ENCODE measurements around the gene EXOC3L4.

The EXOC3L4 gene

DNA sequence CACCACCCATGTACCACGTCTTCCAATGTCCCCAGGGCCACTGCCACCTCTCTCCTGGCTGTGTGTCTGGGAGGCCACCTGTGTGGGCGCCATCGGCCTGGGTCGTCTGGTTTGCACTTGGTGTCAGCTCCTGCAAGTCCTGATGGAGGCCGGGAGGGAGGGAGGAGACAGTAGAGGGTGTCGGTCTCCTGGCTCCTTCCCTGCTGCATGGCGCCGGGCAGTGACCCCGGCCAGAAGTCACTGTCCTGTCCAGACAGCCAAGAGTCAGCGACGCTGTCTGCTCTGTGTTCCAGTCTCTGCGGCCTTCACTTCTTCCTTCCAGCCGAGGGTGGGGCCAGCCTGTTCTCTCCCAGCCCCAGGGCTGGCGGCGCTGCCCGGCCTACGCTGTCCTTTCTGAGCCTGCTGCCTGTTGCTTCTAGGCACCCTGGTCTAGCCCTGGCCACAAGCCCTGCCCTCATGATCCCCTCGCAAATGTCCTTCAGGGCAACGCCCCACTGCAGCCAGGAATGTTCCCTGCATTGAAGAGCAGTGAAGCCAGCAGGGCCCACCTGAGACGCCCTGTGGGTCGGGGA, 23.5 kb upstream of the EXOC3L4 start:
- TF ChIP-seq, protein P1, sequence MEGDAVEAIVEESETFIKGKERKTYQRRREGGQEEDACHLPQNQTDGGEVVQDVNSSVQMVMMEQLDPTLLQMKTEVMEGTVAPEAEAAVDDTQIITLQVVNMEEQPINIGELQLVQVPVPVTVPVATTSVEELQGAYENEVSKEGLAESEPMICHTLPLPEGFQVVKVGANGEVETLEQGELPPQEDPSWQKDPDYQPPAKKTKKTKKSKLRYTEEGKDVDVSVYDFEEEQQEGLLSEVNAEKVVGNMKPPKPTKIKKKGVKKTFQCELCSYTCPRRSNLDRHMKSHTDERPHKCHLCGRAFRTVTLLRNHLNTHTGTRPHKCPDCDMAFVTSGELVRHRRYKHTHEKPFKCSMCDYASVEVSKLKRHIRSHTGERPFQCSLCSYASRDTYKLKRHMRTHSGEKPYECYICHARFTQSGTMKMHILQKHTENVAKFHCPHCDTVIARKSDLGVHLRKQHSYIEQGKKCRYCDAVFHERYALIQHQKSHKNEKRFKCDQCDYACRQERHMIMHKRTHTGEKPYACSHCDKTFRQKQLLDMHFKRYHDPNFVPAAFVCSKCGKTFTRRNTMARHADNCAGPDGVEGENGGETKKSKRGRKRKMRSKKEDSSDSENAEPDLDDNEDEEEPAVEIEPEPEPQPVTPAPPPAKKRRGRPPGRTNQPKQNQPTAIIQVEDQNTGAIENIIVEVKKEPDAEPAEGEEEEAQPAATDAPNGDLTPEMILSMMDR (IDR thresholded peaks at IDR 0.05; ENCODE audit: low read depth, low read length, missing control alignments), result no peak

DNA sequence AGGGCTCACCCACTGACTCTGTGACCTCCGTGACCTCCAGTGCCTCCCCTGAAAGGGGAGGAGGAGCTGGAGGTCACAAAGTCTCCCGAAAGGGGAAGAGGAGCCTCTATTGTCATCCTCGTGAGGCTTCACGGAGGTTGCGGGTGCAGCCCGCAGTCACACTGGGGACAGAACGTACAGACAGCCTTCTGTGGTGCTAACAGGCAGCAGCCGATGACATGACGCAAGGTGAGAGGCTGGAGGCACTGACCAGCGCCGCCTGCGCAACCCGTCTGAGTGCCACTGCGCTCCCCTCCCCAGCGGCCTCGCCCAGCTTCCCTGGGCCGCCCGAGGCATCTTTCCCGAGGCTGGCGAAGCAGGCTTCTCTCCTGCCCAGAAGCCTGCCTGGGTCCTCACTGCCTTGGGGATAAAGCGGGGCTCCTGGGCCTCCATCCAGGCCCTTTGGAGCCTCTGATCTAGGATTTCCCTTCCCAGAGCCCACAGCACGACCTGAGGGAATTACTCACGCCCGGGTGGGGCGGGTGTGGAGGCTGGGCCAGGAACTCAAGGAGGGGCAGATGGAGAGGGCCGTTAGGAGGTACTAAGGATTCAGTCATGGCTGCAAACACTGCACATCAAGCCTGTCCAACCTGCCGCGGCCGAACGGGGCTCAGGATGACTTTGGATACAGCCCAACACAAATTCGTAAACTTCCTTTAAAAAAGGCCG, 22.8 kb upstream of the EXOC3L4 start:
- TF ChIP-seq, protein P1 (IDR thresholded peaks at IDR 0.05; ENCODE audit: low read depth, low read length, missing control alignments), result no peak
- in situ Hi-C loops (cut with HindIII; ENCODE audit: low sequenced_read_pairs), result no loop called here
- no peak for DNase-seq (ENCODE audit: low read depth)
- H3K4me3 ChIP-seq (ENCODE audit: low read depth, low read length), result no peak overlapping the region

More for the DNA sequence above, 23.5 kb upstream of the EXOC3L4 start:
- no peak overlapping the region for H3K4me3 ChIP-seq (ENCODE audit: low read depth, low read length)
- in situ Hi-C loops (cut with HindIII; ENCODE audit: low sequenced_read_pairs), result no loop called here
- DNase-seq (ENCODE audit: low read depth), result no peak

DNA sequence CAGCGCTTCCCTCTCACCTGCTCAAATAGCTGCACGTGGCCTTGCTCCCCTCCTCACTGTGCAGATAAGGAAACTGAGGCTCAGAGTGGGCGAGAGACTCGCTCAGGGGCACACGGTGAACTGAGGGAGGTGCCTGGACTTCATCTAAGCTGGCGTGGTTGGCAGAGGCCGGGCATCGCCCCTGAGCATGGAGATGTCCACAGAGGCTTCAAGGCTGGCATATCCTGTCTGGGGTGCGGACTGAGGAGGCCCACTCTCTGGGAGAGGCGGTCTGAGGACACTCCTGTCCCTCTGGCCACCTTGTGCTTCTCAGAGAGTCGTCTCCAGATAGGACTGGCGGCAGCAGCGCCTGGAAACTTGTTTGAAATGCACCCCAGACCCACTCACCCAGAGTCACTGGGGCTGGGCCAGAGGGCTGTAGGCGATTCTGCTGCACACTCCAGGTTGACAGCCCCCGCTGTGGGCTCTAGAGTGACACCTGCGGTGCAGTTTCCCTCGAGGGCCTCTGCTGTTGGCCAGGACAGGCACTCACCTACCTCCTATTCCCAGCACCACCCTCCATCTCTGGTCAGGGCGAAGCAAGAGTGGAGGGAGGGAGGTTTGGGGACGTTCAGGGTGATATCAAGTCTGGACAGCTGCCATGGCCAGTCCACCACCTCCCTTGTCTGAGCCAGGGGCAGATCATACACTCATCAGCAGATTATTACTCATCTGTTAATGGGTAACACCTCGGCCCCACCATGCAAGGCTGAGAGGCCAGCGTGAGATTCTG, 21.7 kb upstream of the EXOC3L4 start:
- no peak overlapping the region for H3K4me3 ChIP-seq (ENCODE audit: low read depth, low read length)
- no peak for DNase-seq (ENCODE audit: low read depth)
- TF ChIP-seq, protein P1 (IDR thresholded peaks at IDR 0.05; ENCODE audit: low read depth, low read length, missing control alignments), result no peak
- in situ Hi-C loops (cut with HindIII; ENCODE audit: low sequenced_read_pairs), result no loop called here

DNA sequence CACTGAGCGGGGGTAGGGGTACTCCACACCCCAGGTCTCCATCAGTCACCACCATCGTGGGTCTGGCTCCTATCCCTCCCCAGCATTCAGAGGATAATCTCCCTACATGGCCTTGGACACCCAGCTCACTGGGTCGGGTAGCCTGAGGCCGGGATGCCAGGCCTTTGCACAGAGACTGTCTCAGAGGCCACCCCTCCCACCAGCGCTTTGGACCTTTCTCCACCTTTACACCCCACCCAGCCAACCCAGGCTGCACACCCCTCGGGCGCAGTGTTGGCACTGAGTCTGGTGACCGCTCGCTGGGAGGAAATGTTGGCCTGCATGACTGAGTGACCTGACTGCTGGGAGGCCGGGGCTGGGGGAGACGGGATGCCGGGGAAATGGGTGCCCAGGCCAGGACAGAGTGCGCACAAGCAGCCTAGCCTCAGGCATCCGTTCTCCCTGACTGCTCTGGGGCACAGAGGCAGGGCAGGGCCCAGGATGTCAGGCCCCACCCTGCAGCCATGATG, 21.1 kb upstream of the EXOC3L4 start:
- TF ChIP-seq, protein P1 (IDR thresholded peaks at IDR 0.05; ENCODE audit: low read depth, low read length, missing control alignments), result no peak
- H3K4me3 ChIP-seq (ENCODE audit: low read depth, low read length), result no peak overlapping the region
- DNase-seq (ENCODE audit: low read depth), result no peak
- in situ Hi-C loops (cut with HindIII; ENCODE audit: low sequenced_read_pairs), result no loop called here

DNA sequence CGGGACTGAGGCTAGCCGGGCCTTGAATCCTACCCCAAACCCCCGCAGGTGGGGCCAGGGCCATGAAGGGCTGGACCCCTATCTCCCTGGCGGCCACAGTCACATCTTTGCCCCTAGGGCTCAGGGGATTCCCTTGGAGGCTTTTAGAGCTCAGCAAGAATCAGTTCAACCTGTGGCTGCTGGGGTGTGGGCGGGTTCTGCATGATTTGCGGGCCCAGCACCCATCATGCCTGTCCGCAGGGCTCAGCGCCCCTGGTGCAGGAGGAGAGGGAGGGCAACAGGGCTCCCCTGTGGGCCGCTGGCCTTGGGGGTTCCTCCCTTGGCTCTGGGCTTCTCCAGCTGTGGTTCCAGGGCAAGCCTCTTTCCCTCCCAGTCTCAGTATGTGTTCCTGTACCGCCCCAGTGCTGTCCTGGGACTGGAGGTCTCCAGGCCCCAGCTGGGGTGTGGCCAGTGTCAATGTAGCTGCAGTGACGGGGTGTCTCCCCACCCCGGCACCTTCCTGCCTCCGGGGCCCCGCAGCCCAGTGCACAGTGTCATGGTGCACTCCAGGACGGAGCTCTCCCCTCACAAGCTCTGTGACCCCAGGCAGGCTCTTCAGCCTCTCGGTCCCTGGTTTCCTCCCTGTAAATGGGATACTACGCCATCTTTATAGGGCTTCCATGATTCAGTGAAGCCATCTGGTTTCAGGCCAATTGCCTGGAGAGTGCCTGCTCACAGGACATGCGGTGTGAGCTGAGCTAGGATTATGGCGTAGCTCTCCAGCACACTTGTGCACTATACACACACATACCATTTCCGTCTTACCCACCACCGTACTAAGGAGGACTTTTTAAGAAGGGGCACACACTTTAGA, 20.4 kb upstream of the EXOC3L4 start:
- in situ Hi-C loops (cut with HindIII; ENCODE audit: low sequenced_read_pairs), result no loop called here
- TF ChIP-seq, protein P1 (IDR thresholded peaks at IDR 0.05; ENCODE audit: low read depth, low read length, missing control alignments), result no peak
- no peak overlapping the region for H3K4me3 ChIP-seq (ENCODE audit: low read depth, low read length)
- no peak for DNase-seq (ENCODE audit: low read depth)
